Measurements from ENCODE around the gene SUGCT. TPM values are rescaled to one million over a fixed set of nuclear protein-coding genes. Genes with fewer than 3 reads are reported as not detected.

SUGCT gene
- polyA plus RNA-seq, 1 of the 3 experiments (the other 2 are of a cell fraction): 53.7 TPM

GRCh38 chr7:40815512-40815911 is 680.7 kb downstream of the SUGCT start:
- Histone ChIP-seq H3K4me2 (0 out of 2 replicates have a peak overlapping the region, but pooled peaks have one; percentile 1), H3K9me2 (no peaks in the 10 kb centered on the region), H3K4me1 (ENCODE audit: control insufficient read depth in 1 of 2, insufficient read depth in 2 of 2, low read depth in 1 of 2, low read length in 1 of 2) (no peaks in the 10 kb centered on the region; a peak in 2 of 4 replicates), H3K27me3 (ENCODE audit: insufficient read depth) (no peaks in the 10 kb centered on the region), H2AFZ (ENCODE audit: low read depth) (no peak overlapping the region), H3K9ac (no peak overlapping the region), H3K27ac (ENCODE audit: low read depth in 2 of 2, low read length in 1 of 2) (peak overlapping the region in 1 of 2 experiments; percentile 13; a peak in 2 of 4 replicates), H3K9me3 (peaks cover 16% of the 10 kb centered on the region; the same call in 1 of the 2 replicates), H3F3A (replicated peaks; ENCODE audit: insufficient read depth) (peaks cover 18% of the 10 kb centered on the region), H3K4me3 (ENCODE audit: low read depth in 2 of 2, low read length in 1 of 2) (no peak overlapping the region), H4K20me1 (ENCODE audit: insufficient read depth) (no peaks in the 10 kb centered on the region), H3K36me3 (replicated peaks in 1 of 2; ENCODE audit: control insufficient read depth in 1 of 2, insufficient read depth in 2 of 2, low read length in 1 of 2) (peaks cover 3 to 19% of the 10 kb centered on the region in 2 experiments), H3K79me2 (ENCODE audit: insufficient read depth) (peaks cover 91% of the 10 kb centered on the region)
- CTCF ChIA-PET: no interaction called here
- no peak for DNase-seq
- TF ChIP-seq TAF1 (IDR thresholded peaks at IDR 0.05; ENCODE audit: borderline replicate concordance, low read depth, low read length): no peak
- TF ChIP-seq USF1 (IDR thresholded peaks at IDR 0.05; ENCODE audit: borderline replicate concordance, low read depth): no peak
- TF ChIP-seq, protein P1, sequence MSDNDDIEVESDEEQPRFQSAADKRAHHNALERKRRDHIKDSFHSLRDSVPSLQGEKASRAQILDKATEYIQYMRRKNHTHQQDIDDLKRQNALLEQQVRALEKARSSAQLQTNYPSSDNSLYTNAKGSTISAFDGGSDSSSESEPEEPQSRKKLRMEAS (IDR thresholded peaks at IDR 0.05; ENCODE audit: low read depth): no peak
- no peak for TF ChIP-seq GABPA (IDR thresholded peaks at IDR 0.05; ENCODE audit: low read depth)
- TF ChIP-seq, protein P2, sequence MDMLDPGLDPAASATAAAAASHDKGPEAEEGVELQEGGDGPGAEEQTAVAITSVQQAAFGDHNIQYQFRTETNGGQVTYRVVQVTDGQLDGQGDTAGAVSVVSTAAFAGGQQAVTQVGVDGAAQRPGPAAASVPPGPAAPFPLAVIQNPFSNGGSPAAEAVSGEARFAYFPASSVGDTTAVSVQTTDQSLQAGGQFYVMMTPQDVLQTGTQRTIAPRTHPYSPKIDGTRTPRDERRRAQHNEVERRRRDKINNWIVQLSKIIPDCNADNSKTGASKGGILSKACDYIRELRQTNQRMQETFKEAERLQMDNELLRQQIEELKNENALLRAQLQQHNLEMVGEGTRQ (IDR thresholded peaks at IDR 0.05; ENCODE audit: borderline replicate concordance, low read depth, low read length): no peak
- TF ChIP-seq FOXM1 (IDR thresholded peaks at IDR 0.05; ENCODE audit: low read depth): no peak
- TF ChIP-seq POLR2AphosphoS5 (IDR thresholded peaks at IDR 0.05; ENCODE audit: low read depth, low read length): no peak
- TF ChIP-seq FOSL2 (IDR thresholded peaks at IDR 0.05; ENCODE audit: borderline replicate concordance, low read depth): peak; percentile 48; the same call in 1 of the 2 replicates
- TF ChIP-seq EP300 (IDR thresholded peaks at IDR 0.05; ENCODE audit: borderline replicate concordance in 1 of 2, low read depth in 1 of 2, low read length in 1 of 2): 0 out of 4 replicates have a peak, but pooled peaks of 1 of the 2 experiments have one; percentile 20
- TF ChIP-seq TCF12 (IDR thresholded peaks at IDR 0.05): peak; percentile 41; the same call in 1 of the 2 replicates
- POLR2A ChIA-PET: interaction anchor here (1.2 kb wide), 1 partner anchor 12 kb away, joined by 4 read pairs; no protein-coding TSS in a partner anchor
- WGBS (ENCODE audit: low lambda C conversion rate): 84% methylated on average over 4 of the region's 4 CpGs

GRCh38 chr7:40822861-40823260 is 688.1 kb downstream of the SUGCT start:
- Histone ChIP-seq H3K27ac (ENCODE audit: low read depth in 2 of 2, low read length in 1 of 2) (no peak overlapping the region), H3K79me2 (ENCODE audit: insufficient read depth) (peaks cover 86% of the 10 kb centered on the region), H3K9ac (no peak overlapping the region), H3K27me3 (ENCODE audit: insufficient read depth) (no peaks in the 10 kb centered on the region), H2AFZ (ENCODE audit: low read depth) (no peak overlapping the region), H3K4me1 (ENCODE audit: control insufficient read depth in 1 of 2, insufficient read depth in 2 of 2, low read depth in 1 of 2, low read length in 1 of 2) (peaks cover 19 to 21% of the 10 kb centered on the region in 2 experiments), H3K9me2 (no peaks in the 10 kb centered on the region), H4K20me1 (ENCODE audit: insufficient read depth) (no peaks in the 10 kb centered on the region), H3K4me2 (no peak overlapping the region), H3K36me3 (replicated peaks in 1 of 2; ENCODE audit: control insufficient read depth in 1 of 2, insufficient read depth in 2 of 2, low read length in 1 of 2) (peaks cover 0 to 11% of the 10 kb centered on the region in 2 experiments), H3K4me3 (ENCODE audit: low read depth in 2 of 2, low read length in 1 of 2) (no peak overlapping the region), H3K9me3 (no peaks in the 10 kb centered on the region), H3F3A (replicated peaks; ENCODE audit: insufficient read depth) (peaks cover 8% of the 10 kb centered on the region)
- WGBS (ENCODE audit: low lambda C conversion rate): 85% methylated on average over 1 of the region's 1 CpG
- CTCF ChIA-PET: no interaction called here
- POLR2A ChIA-PET: interaction anchor here (0.7 kb wide), 1 partner anchor 21 kb away, joined by 3 read pairs; no protein-coding TSS in a partner anchor
- DNase-seq: no peak
- TF ChIP-seq EZH2phosphoT487 (IDR thresholded peaks at IDR 0.05; ENCODE audit: borderline replicate concordance, low read depth) (no peak), RFX5 (IDR thresholded peaks at IDR 0.05; ENCODE audit: low read length) (no peak), RXRA (IDR thresholded peaks at IDR 0.05; ENCODE audit: borderline replicate concordance, low read depth) (no peak), MEF2A (IDR thresholded peaks at IDR 0.05; ENCODE audit: borderline replicate concordance, low read depth) (no peak), EP300 (IDR thresholded peaks at IDR 0.05; ENCODE audit: borderline replicate concordance in 1 of 2, low read depth in 1 of 2, low read length in 1 of 2) (no peak), USF1 (IDR thresholded peaks at IDR 0.05; ENCODE audit: borderline replicate concordance, low read depth) (no peak), MXI1 (IDR thresholded peaks at IDR 0.05; ENCODE audit: low read depth, low read length) (no peak), TEAD4 (IDR thresholded peaks at IDR 0.05; ENCODE audit: borderline replicate concordance, insufficient read depth) (no peak)
- TF ChIP-seq, protein P3, sequence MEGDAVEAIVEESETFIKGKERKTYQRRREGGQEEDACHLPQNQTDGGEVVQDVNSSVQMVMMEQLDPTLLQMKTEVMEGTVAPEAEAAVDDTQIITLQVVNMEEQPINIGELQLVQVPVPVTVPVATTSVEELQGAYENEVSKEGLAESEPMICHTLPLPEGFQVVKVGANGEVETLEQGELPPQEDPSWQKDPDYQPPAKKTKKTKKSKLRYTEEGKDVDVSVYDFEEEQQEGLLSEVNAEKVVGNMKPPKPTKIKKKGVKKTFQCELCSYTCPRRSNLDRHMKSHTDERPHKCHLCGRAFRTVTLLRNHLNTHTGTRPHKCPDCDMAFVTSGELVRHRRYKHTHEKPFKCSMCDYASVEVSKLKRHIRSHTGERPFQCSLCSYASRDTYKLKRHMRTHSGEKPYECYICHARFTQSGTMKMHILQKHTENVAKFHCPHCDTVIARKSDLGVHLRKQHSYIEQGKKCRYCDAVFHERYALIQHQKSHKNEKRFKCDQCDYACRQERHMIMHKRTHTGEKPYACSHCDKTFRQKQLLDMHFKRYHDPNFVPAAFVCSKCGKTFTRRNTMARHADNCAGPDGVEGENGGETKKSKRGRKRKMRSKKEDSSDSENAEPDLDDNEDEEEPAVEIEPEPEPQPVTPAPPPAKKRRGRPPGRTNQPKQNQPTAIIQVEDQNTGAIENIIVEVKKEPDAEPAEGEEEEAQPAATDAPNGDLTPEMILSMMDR (IDR thresholded peaks at IDR 0.05): no peak
- TF ChIP-seq, protein P4, sequence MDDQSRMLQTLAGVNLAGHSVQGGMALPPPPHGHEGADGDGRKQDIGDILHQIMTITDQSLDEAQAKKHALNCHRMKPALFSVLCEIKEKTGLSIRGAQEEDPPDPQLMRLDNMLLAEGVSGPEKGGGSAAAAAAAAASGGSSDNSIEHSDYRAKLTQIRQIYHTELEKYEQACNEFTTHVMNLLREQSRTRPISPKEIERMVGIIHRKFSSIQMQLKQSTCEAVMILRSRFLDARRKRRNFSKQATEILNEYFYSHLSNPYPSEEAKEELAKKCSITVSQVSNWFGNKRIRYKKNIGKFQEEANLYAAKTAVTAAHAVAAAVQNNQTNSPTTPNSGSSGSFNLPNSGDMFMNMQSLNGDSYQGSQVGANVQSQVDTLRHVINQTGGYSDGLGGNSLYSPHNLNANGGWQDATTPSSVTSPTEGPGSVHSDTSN (IDR thresholded peaks at IDR 0.05): no peak

Data from SK-N-SH (cell line).